ENCODE results near the gene WNT7B.

WNT7B gene

GRCh38 chr22:45935573-45935972 lies 41.4 kb downstream of the WNT7B start:
- no peak overlapping the region for H3K27ac ChIP-seq
- TF ChIP-seq CTCF (IDR thresholded peaks at IDR 0.05) = no peak
- no peaks in the 10 kb centered on the region for H3K9me3 ChIP-seq
- no peak for DNase-seq
- no peak overlapping the region for H3K4me3 ChIP-seq
- intact Hi-C loops (cut with DNase I; ENCODE audit: low total_unique reads) = no loop called here
- H3K27me3 ChIP-seq = peaks cover 0 to 68% of the 10 kb centered on the region in 2 donors
- peaks cover 0 to 20% (median 11%) of the 10 kb centered on the region in 4 donors for H3K4me1 ChIP-seq
- H3K36me3 ChIP-seq = no peaks in the 10 kb centered on the region

GRCh38 chr22:45934659-45935341 lies 42.2 kb downstream of the WNT7B start:
- no peak for DNase-seq
- H3K9me3 ChIP-seq = no peaks in the 10 kb centered on the region
- H3K4me3 ChIP-seq = no peak overlapping the region
- peaks cover 0 to 20% (median 11%) of the 10 kb centered on the region in 4 donors for H3K4me1 ChIP-seq
- no peak for TF ChIP-seq CTCF (IDR thresholded peaks at IDR 0.05)
- intact Hi-C loops (cut with DNase I; ENCODE audit: low total_unique reads) = no loop called here
- H3K27ac ChIP-seq = no peak overlapping the region
- no peaks in the 10 kb centered on the region for H3K36me3 ChIP-seq
- peaks cover 0 to 76% of the 10 kb centered on the region in 2 donors for H3K27me3 ChIP-seq

GRCh38 chr22:45934168-45934564 lies 42.8 kb downstream of the WNT7B start:
- Histone ChIP-seq H3K4me1 (peaks cover 0 to 20% (median 11%) of the 10 kb centered on the region in 4 donors), H3K27me3 (peaks cover 0 to 76% of the 10 kb centered on the region in 2 donors), H3K4me3 (no peak overlapping the region), H3K36me3 (no peaks in the 10 kb centered on the region), H3K27ac (no peak overlapping the region), H3K9me3 (no peaks in the 10 kb centered on the region)
- no peak for DNase-seq
- TF ChIP-seq CTCF (IDR thresholded peaks at IDR 0.05) = no peak
- intact Hi-C loops (cut with DNase I; ENCODE audit: low total_unique reads) = no loop called here

GRCh38 chr22:45933506-45934167 lies 43.3 kb downstream of the WNT7B start:
- Histone ChIP-seq H3K36me3 (no peaks in the 10 kb centered on the region), H3K9me3 (no peaks in the 10 kb centered on the region), H3K27me3 (peaks cover 0 to 76% of the 10 kb centered on the region in 2 donors), H3K27ac (no peak overlapping the region), H3K4me3 (no peak overlapping the region), H3K4me1 (peaks cover 0 to 20% (median 11%) of the 10 kb centered on the region in 4 donors)
- no peak for TF ChIP-seq CTCF (IDR thresholded peaks at IDR 0.05)
- intact Hi-C loops (cut with DNase I; ENCODE audit: low total_unique reads) = no loop called here
- DNase-seq = no peak

- Histone ChIP-seq H3K4me3 (no peak overlapping the region), H3K27ac (no peak overlapping the region), H3K4me1 (peaks cover 0 to 20% (median 11%) of the 10 kb centered on the region in 4 donors), H3K9me3 (no peaks in the 10 kb centered on the region), H3K36me3 (no peaks in the 10 kb centered on the region), H3K27me3 (peaks cover 0 to 69% of the 10 kb centered on the region in 2 donors)
- intact Hi-C loops (cut with DNase I; ENCODE audit: low total_unique reads) = no loop called here
- TF ChIP-seq CTCF (IDR thresholded peaks at IDR 0.05) = no peak
- no peak for DNase-seq
These were observed 44.9 kb downstream of the WNT7B start for GRCh38 chr22:45932071-45932470.

All from tibial artery (tissue), 4 donors.